Left ventricle myocardium inferior (tissue), 1 donor: Measurements from ENCODE around the gene DOK7. TPM values are rescaled to one million over a fixed set of nuclear protein-coding genes. Genes with fewer than 3 reads are reported as not detected.
A peak's percentile ranks its signal among the peaks of the same experiment; 100 is the strongest.
"Not testable (repeated sequence)": the region's sequence is repeated elsewhere in the genome, so short reads cannot be mapped to it uniquely, and the experiment has no call there.

ENCODE experiments used
- DNase-seq: peaks from one replicate; pipeline ENCODE4 v3.0.0-alpha.2; 2020
- H3K27ac ChIP-seq: fragments of 200-600 bp; replicated peaks from 2 replicates; pipeline ENCODE4 v1.8.0; 2021
- H3K27me3 ChIP-seq: fragments of 200-600 bp; 2 replicates; pipeline ENCODE4 v1.8.0; 2021; ENCODE audit warnings: low read depth
- H3K36me3 ChIP-seq: fragments of 200-600 bp; 2 replicates; pipeline ENCODE4 v1.8.0; 2021
- H3K4me1 ChIP-seq: fragments of 200-600 bp; 2 replicates; pipeline ENCODE4 v1.8.0; 2021
- H3K4me3 ChIP-seq: fragments of 200-600 bp; 2 replicates; pipeline ENCODE4 v1.8.0; 2021; ENCODE audit warnings: mild to moderate bottlenecking, moderate library complexity
- H3K9me3 ChIP-seq: fragments of 200-600 bp; replicated peaks from 2 replicates; pipeline ENCODE4 v1.8.0; 2021
- intact Hi-C: fragments of 100-400 bp; cut with micrococcal nuclease; formaldehyde crosslinking; loops from one replicate; pipeline ENCODE4 v1.11.0; 2022
- total RNA-seq: library from RNA; stranded (reverse); fragmentation: NEBNext Ultra II Directional; extraction: Animal tissue kit (Norgen Biotek cat#: 25700); gene quantifications from one replicate; pipeline ENCODE4 v1.2.1, GENCODE V29; 2021
- TF ChIP-seq, protein P1 (sequence below): fragments of 200-600 bp; IDR thresholded peaks from 2 replicates; pipeline ENCODE4 v1.8.0; 2021; ENCODE audit warnings: antibody characterized with exemption, mild to moderate bottlenecking, borderline replicate concordance
- donor health status: DM: no; HTN: yes; CAD: no; lungs with severe emphysema.

The DOK7 gene
- total RNA-seq, 1 donor from 2014 or later, result 46.7 TPM

DNA sequence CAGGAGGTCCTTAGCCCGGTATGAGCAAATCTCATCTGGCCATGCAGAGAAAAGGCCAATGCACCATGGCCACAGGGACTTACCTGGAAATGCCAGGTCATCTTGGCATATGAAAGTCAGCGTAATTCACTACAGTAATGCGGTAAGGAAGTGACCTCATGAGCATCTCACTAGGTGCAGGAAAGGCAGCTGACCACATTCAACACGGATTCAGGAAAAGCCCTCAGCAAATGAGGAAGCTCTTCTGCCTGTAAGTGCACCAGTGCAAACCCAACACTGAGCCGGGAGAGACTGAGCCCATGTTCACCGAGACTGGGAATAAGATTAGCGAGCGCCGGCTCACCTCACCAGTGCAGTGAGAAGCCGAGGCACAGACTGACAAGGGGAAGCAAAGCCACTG is 45.4 kb downstream of the DOK7 start:
- H3K27me3 ChIP-seq, result no peaks in the 10 kb centered on the region
- no peak overlapping the region for H3K4me3 ChIP-seq
- H3K27ac ChIP-seq, result no peak overlapping the region
- TF ChIP-seq, protein P1, sequence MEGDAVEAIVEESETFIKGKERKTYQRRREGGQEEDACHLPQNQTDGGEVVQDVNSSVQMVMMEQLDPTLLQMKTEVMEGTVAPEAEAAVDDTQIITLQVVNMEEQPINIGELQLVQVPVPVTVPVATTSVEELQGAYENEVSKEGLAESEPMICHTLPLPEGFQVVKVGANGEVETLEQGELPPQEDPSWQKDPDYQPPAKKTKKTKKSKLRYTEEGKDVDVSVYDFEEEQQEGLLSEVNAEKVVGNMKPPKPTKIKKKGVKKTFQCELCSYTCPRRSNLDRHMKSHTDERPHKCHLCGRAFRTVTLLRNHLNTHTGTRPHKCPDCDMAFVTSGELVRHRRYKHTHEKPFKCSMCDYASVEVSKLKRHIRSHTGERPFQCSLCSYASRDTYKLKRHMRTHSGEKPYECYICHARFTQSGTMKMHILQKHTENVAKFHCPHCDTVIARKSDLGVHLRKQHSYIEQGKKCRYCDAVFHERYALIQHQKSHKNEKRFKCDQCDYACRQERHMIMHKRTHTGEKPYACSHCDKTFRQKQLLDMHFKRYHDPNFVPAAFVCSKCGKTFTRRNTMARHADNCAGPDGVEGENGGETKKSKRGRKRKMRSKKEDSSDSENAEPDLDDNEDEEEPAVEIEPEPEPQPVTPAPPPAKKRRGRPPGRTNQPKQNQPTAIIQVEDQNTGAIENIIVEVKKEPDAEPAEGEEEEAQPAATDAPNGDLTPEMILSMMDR, result no peak
- H3K36me3 ChIP-seq, result peaks cover 64% of the 10 kb centered on the region
- DNase-seq, result no peak
- intact Hi-C loops, result no loop called here
- no peaks in the 10 kb centered on the region for H3K9me3 ChIP-seq
- peaks cover 12% of the 10 kb centered on the region for H3K4me1 ChIP-seq

GRCh38 chr4:3510481-3510880 is 47.4 kb downstream of the DOK7 start:
- DNase-seq, result no peak
- Histone ChIP-seq H3K4me1 (peaks cover 8% of the 10 kb centered on the region), H3K9me3 (no peaks in the 10 kb centered on the region), H3K27ac (no peak overlapping the region), H3K27me3 (no peaks in the 10 kb centered on the region), H3K4me3 (no peak overlapping the region), H3K36me3 (peaks cover 75% of the 10 kb centered on the region)
- TF ChIP-seq, protein P1, result no peak
- intact Hi-C loops, result no loop called here

GRCh38 chr4:3511187-3511586 is 48.1 kb downstream of the DOK7 start:
- Histone ChIP-seq H3K9me3 (no peaks in the 10 kb centered on the region), H3K36me3 (peaks cover 78% of the 10 kb centered on the region), H3K4me1 (peaks cover 8% of the 10 kb centered on the region), H3K27ac (no peak overlapping the region), H3K4me3 (no peak overlapping the region), H3K27me3 (no peaks in the 10 kb centered on the region)
- no peak for DNase-seq
- TF ChIP-seq, protein P1, result no peak
- intact Hi-C loops, result no loop called here

GRCh38 chr4:3511601-3512000 is 48.5 kb downstream of the DOK7 start:
- peaks cover 82% of the 10 kb centered on the region for H3K36me3 ChIP-seq
- H3K27ac ChIP-seq, H3K9me3 ChIP-seq, H3K4me3 ChIP-seq, H3K4me1 ChIP-seq, H3K27me3 ChIP-seq, DNase-seq, intact Hi-C loops: not testable (repeated sequence)

DNA sequence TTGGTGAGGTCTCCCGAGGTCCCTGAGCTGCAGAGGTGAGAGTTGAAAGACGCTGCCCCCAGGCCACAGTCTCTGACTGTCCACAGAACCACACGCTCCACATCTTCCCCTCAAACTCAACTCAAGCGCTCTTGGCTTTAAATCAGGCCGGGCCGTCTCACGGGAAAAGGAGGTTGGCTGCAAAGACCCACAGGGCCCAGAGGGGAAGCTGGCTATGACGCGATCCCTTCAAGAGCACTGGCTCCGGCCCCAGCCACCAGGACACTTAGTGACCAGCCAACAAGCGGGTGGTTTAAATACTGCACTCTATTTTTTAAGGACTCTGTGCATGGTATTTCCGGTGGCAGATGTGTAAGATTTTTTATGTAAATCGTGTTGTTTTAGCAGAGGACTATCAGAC is 49.2 kb downstream of the DOK7 start:
- TF ChIP-seq, protein P1, result peak; percentile 12
- peaks cover 87% of the 10 kb centered on the region for H3K36me3 ChIP-seq
- no peaks in the 10 kb centered on the region for H3K27me3 ChIP-seq
- H3K9me3 ChIP-seq, result no peaks in the 10 kb centered on the region
- H3K4me1 ChIP-seq, result peaks cover 8% of the 10 kb centered on the region
- intact Hi-C loops, result no loop called here
- no peak overlapping the region for H3K4me3 ChIP-seq
- peak overlapping the region; percentile 3 for H3K27ac ChIP-seq
- no peak for DNase-seq

DNA sequence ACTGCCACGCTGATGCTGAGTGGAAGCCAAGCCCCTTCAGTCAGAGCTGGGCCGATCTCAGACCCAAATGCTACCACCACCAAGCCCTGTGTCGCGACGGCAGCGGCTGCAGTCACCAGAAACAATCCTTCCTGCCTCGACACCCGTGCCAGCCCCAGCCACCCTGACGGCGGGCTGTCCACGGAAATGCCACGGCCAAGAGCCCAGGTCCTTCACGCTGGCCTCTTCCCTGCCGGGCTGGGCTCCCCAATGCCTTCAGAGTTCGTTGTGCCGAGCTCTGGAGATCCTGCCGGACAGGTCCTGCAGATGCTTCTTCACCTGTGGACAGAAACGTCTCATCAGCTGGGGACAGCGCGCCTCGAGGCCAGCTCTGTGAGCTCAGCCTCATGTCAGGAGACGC is 49.6 kb downstream of the DOK7 start:
- no peak for DNase-seq
- peaks cover 8% of the 10 kb centered on the region for H3K4me1 ChIP-seq
- H3K4me3 ChIP-seq, result no peak overlapping the region
- peaks cover 87% of the 10 kb centered on the region for H3K36me3 ChIP-seq
- H3K27ac ChIP-seq, result peak overlapping the region; percentile 3
- intact Hi-C loops, result no loop called here
- TF ChIP-seq, protein P1, result no peak
- no peaks in the 10 kb centered on the region for H3K27me3 ChIP-seq
- no peaks in the 10 kb centered on the region for H3K9me3 ChIP-seq
